ENCODE data around the gene ALDOB.

- TF ChIP-seq POLR2AphosphoS5 (IDR thresholded peaks at IDR 0.05; ENCODE audit: low read depth, low read length) (no peak), REST (IDR thresholded peaks at IDR 0.05; ENCODE audit: insufficient read depth in 1 of 2, low read depth in 2 of 2, low read length in 2 of 2) (no peak)
Observed at GRCh38 chr9:101427358-101427757, 8.2 kb downstream of the ALDOB start.
